GM19023 (cell line): ENCODE data around the gene RCBTB1.

Source experiments
- ATAC-seq: cut with Tn5 transposase; IDR thresholded peaks from one replicate; pipeline ENCODE4 v1.9.1; 2021; ENCODE audit warnings: mild to moderate bottlenecking, moderate library complexity; ENCODE audit not compliant: unreplicated experiment

Gene RCBTB1

DNA sequence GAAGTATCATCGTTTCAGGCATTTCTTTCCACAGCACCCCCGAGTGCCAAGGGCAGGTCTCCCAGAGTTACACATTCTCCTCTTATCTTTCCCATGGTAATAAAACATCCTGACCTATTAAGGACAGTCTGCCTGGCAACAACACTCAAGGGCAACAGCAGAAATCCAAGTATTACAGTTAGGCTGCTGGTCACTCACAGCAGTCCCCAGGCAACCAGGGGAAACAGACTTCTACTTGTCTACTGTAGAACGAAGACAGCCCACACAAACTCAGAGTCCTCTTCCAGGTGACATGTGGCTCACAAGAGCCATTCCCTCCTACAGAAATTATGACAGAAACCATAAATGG lies 24.3 kb downstream of the RCBTB1 start:
- ATAC-seq = no peak

DNA sequence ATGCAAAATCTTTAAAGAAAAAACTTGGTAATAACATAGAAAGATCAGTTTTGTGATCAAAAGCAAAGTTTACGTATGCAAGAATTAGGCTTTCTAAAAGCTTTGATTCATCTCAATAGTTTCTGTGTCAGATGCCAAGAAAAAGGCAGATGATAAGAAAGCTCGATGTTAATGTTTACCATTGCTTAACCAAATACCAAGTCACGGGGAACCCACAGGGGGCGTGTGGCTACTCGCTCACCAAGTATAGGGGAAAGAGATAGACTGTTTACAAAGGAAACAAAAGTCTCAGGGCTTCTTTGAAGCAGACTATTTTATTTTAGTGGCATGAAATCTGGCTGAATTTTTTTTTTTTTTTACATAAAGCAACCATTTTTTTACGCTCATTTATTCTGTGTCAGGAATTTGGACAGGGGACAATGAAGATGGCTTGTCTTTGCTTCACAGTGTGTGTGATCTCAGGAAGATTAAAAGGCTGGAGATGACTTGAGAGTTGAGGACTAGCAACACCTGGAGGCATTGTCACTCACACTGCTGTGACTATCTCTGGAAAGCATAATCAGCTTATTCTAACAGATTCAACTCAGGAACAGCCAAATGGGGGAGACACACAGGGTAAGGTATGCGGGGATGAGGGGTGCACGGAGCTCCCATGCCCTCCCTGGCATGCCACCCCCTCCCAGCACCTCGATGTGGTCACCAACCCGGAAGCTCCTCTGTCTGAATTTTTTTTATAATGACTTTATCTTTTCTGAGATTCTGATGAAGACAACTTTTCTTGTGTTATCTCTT lies 24.9 kb downstream of the RCBTB1 start:
- ATAC-seq = peak; percentile 58

DNA sequence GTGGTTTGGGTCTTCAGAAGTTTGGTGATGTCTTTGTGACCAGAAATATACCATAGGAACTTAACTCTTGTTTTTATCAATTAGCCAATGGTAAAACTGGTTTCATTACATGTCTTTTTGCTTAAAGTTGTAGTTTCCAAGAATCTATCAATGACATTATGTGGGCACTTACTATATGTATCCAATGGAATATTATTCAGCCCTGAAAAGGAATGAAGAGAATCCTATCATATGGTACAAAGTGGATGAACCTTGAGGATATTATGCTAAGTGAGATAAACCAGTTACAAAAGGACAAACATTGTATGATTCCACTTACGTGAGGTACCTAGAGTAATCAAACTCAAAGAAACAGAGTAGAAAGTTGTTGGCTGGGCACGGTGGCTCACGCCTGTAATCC lies 26.4 kb downstream of the RCBTB1 start:
- no peak for ATAC-seq

DNA sequence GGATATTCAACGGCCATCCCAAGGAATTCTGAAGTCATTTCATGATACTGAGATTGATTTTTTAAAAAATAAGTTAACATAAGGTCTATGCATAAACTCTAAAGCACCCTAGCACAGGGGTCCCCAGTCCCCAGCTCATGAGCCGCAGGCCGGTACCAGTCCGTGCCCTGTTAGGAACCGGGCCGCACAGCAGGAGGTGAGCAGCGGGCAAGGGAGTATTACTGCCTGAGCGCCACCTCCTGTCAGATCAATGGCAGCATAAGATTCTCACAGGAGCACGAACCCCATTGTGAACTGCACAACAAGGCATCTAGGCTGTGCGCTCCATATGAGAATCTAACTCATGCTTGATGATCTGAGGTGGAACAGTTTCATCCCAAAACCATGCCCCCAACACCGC lies 31.0 kb downstream of the RCBTB1 start:
- ATAC-seq = no peak

DNA sequence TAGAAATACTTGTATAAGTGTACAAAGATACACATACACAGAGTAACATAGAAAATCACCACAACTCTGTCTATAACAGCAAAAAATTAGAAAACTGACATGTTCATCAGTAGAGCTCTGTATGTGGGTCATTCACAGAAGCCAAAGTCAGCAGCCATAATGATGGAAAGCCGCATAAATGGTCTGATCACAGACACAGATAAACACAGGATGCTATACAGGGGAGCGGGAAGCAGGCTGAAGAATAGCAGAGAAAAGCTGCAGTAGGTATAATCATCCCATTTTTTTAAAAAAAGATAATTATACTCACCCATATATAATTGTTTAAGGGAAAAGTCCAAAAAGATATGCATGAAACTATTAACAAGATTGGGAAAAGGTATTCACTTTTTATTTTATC lies 31.5 kb downstream of the RCBTB1 start:
- no peak for ATAC-seq

DNA sequence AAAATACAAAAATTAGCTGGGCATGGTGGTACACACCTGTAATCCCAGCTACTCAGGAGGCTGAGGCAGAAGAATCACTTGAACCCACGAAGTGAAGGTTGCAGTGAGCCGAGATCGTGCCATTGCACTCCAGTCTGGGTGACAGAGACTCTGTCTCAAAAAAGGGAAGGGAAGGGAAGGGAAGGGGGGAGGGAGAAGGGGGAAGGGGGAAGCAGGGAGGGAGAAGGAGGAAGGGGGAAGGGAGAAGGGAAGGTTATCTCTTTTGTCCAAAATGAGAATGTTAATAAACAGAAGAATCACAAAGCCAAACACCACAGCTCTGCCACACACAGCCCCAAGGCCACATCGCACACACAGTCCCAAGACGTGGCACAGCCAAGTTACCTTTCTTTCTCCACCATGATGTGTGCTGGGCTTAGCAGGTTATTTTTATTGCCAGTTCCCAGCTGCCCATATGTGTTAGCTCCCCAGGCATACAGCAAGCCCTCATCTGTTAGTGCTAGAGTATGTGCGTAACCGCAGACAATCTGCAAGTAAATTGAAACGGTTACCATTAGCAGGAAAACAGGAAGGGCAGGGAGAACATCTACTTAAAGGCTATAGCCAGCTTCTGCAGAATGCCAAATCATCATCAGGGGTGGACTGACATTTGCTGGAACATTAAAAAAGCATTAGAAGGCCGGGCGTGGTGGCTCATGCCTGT lies 34.3 kb downstream of the RCBTB1 start:
- no peak for ATAC-seq

DNA sequence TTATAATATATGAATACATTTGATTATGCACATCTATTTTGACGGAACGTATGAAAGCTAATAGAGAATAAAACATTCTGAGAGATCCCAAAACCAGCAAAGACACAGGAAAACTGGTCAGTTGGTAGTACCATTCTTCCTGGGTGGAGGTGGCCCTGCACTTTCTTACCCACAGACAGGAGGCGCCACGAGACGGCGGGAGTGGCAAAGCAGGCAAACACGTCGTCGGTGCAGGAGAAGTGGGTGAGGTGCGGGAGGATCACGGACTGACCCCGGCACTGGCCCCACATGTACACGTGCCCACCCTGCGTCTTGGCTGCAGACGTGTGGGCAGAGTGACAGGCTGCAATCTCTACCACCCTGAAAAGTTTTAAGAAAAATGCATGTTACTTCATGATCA lies 36.1 kb downstream of the RCBTB1 start:
- ATAC-seq = no peak

DNA sequence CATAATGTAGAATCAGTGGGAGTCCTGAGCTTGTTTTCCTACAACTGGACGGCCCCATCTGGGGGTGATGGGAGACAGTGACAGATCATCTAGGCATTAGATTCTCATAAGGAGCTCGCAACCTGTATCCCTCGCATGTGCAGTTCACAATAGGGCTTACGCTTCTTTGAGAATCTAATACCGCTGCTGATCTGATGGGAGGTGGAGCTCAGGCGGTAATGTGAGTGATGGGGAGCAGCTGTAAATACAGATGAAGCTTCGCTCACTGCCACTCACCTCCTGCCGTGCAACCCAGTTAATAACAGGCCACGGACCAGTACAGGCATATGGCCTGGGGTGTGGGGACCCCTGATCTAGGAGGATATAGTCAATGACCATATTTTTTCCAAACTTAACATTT lies 38.8 kb downstream of the RCBTB1 start:
- ATAC-seq = no peak

DNA sequence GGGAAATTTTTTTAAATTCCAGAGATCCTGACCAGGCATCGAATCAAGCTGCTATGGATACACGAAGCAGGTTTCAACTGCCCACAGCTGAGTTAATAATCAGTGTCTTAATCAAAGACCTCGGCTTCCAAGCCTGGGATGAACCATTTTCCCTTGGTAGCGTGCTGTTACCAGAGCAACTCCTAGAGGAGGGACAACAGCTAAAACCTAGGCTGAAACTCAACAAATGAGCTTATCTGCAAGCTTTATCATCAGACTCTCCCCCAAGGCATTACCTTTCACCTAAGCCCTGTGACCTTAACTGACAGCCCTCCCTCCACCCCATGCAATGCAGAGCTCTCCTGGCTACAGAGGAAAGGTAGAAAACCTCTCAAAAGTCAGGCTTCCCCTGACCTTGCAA lies 39.7 kb downstream of the RCBTB1 start:
- no peak for ATAC-seq

DNA sequence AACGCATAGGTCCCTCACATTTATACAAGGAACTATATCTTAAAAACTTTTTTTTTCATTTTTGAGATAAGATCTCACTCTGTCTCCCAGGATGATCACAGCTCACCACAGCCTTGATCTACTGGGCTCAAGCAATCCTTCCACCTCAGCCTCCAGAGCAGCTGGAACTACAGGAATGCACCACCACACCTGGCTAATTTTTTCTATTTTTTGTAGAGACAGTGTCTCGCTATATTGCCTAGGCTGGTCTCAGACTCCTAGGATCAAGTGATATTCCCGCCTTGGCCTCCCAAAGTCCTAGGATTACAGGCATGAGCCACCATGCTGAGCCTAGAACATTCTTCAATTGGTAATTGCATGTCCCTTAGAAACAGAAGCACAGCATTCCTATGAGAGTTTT lies 41.7 kb downstream of the RCBTB1 start:
- no peak for ATAC-seq

DNA sequence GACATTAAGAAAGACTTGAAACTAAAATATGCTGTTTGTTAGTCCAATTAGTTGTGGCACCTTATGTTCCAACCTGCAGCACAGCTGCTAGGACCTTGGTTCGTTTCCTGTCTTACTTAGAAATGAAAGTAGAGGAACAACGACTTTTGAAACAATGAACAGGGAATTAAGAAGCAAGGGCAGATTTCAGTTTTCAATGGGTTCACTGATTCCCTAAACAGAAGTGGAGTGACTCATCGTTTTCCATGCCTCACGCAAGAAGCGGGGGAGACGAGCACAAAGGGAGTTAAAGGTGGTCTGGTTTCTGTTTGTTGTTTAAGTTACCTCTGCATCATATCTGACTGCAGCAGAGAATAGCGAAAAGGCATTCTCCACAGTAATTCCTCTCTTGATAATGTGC lies 44.8 kb downstream of the RCBTB1 start:
- ATAC-seq = peak; percentile 57

DNA sequence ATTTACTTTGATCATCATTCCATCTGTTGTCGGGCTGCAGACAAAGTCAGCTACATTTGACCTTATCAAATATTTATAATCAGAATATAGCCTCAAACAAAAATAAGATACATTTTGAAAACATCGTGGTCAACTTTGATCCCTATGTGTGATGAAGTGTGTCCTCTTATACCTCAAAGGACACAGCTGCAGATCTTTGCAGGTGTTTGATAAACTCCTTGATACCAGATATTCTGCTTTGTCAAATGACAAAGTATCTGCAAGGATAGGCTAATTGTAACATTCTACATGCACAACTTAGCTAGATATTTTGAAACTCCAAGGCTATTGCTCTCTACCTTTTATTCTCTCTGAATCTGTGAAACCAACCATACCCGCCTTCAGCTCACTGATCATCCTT lies 45.6 kb downstream of the RCBTB1 start:
- no peak for ATAC-seq

DNA sequence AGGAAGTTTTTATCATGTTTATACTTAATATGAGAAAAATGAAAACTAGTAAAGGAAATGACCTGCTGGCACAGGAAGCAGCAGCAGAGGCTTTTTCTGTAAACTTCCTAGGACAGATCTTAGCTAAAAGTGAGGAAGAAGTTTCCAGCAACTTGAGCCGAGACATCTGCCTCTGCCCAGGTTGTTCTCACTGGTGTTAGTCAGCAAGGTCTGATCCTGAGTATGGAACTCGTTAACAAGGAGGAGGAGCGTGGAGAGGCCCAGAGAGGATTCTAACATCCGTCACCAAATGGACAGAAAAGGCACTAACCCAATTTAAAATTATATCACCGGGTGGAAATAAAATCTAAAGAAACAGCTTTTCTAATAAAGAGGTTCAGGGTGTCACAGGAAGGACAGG lies 46.0 kb downstream of the RCBTB1 start:
- ATAC-seq = no peak

DNA sequence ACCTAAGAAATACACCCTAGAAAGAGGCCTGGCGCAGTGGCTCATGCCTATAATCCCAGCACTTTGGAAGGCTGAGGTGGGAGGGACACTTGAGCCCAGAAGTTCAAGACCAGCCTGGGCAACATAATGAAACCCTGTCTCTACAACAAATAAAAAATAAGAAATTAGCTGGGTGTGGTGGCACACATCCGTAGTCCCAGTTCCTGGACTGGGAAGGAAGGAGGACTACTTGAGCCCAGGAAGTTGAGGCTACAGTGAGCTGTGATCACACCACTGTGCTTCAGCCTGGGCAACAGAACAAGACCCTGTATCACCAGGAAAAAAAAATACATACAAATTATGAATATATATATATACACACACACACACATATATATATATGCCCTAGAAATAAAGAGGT lies 47.0 kb downstream of the RCBTB1 start:
- ATAC-seq = no peak

DNA sequence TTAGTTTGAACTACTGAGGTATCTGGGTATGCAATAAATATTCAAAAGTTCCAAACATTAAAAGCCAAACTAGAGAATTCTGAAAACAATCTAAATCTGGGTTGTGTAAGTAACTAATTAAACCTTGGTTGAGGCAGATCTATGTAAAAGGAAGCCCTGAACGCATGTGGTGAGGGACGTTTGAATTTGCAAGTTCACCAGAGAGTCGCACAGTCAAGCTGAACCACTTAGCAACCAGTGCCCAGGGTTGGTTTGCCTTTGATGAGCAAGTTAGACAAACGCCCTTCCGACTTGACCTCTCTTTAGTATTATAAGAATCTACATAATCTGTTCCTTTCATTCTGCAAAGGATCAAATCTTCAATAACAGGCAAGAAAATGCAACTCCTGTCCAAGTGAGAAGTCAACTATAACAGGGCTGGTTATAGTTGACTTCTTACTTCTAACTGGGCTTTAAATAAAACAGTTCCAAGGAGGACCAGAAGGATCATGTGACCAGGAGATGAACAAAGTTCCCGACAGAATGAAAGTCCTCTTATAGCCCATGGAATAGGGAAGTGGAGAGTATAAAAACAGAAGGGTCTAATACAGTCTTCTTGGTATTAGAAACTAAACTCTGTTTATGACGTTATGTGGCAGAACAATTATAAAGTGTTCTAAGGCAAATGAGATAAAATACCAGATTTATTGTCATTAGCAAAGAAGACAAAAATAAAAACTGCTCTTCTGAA lies 49.0 kb downstream of the RCBTB1 start:
- ATAC-seq = no peak

DNA sequence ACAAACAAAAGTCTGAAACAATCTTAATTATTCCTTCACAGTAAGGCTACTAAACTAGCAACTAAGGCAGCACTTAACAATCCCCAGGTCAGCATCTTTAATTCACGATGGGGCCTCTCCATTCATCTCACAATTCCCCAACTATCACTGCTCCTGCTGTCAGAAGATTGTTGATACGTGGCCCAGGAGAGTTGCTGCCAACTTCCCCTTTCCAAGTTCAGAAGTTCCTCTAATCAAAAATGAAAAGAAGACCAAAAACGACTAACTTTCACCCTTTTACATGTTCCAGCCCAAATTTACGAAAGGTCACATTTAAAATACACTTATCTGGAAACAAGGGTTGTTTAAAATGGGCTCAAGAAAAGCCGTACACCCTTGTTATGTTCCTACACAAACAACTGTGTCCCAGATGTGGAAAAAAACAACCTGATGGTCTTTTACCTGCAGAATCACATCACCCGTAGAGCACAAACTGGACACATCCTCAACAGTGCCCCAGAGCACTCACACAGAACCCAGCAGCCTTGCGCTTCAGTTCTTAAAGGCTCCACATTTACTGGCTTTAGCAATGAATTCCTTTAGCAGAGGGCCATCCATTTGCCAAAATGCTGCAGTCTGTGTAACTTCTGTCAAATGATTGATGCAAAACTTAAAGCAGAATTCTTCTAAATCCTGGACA lies 51.6 kb downstream of the RCBTB1 start:
- ATAC-seq = no peak

DNA sequence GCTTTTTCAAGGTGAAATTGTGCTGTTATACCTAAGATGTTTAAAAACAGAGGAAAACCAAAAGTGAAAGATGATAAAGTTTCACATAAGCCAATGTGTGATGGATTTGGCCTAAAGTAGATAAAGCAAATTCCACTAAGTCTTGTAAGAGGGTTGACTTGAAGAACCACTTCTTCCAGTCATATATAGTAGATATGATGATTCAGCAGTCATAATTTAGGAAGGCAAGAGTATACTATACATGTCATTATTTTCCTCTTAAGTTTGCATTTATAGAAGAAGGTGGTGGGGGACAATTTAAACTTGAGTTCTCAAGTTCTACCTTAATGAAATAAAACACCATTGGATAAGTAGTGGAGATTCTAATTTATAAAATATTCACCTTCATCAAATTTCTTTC lies 52.3 kb downstream of the RCBTB1 start:
- no peak for ATAC-seq

DNA sequence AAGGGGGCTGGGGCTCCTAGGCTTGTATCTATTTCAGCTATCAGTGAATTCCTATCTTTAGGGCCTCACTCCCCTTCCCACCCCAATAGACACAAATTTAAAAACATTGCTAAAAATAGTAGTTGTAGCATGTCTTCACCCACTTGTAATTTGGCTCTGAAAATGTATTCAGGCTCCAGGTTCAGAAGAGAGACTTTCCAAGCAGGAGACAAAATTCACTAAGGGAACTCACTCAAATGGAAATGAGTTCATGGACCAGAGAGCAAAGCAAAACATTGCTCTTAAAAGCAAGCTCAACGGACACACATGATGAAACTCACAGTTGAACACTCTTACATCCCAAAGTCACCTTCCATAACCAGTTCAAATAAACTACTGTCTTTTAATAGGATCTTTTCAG lies 52.8 kb downstream of the RCBTB1 start:
- no peak for ATAC-seq

DNA sequence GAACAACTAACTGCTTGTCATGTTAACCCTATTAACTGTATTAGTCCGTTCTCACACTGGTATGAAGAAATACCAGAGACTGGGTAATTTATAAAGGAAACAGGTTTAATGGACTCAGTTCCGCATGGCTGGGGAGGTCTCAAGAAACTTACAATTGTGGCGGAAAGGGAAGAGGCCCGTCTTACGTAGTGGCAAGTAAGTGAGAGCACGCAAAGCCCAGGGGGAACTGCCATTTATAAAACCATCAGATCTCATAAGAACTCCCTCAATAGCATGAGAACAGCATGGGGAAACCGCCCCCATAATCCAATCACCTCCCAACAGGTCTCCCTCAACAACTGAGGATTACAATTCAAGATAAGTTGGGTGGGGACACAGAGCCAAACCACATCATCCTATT lies 54.9 kb downstream of the RCBTB1 start:
- ATAC-seq = peak; percentile 80

DNA sequence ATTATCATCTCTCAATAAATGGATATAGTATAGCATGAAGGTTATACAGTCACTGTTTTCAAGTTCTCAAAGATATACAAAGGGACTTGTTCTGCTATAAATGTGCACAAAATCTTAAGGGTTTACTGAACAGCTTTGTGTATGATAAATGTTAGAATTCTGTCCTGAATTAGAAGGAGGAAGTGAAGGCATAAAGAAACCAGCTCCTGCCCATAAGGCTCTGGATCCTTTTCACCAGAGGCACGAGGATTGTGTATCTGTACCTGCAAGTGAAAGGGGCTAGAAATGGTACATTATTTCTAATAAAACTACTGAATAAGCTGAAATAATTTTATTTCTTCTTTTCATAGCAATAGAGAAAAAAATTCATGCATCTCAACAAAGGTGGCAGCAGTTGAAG lies 57.2 kb downstream of the RCBTB1 start:
- no peak for ATAC-seq

DNA sequence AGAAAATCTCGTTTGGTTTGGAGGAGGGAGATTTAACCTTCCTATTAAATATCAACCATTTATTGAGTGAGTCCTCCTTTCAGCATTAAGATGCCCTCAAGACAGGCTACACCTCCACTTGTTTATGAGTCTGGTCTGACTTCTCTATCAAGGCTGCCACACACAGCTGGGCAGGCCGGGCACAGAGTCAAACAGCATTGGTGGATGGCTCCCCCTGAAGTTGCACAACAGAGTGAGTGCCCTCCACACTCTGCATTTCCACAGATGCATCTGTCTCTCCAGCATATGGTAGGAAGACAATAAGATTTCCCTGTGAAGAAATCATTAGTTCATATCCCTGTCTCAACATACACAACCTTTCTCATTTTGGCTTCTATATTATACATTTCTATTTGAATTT lies 58.2 kb downstream of the RCBTB1 start:
- no peak for ATAC-seq
